Measurements from ENCODE around the gene THRSP.
"Not testable (repeated sequence)": the region's sequence is repeated elsewhere in the genome, so short reads cannot be mapped to it uniquely, and the experiment has no call there.

The THRSP gene

DNA sequence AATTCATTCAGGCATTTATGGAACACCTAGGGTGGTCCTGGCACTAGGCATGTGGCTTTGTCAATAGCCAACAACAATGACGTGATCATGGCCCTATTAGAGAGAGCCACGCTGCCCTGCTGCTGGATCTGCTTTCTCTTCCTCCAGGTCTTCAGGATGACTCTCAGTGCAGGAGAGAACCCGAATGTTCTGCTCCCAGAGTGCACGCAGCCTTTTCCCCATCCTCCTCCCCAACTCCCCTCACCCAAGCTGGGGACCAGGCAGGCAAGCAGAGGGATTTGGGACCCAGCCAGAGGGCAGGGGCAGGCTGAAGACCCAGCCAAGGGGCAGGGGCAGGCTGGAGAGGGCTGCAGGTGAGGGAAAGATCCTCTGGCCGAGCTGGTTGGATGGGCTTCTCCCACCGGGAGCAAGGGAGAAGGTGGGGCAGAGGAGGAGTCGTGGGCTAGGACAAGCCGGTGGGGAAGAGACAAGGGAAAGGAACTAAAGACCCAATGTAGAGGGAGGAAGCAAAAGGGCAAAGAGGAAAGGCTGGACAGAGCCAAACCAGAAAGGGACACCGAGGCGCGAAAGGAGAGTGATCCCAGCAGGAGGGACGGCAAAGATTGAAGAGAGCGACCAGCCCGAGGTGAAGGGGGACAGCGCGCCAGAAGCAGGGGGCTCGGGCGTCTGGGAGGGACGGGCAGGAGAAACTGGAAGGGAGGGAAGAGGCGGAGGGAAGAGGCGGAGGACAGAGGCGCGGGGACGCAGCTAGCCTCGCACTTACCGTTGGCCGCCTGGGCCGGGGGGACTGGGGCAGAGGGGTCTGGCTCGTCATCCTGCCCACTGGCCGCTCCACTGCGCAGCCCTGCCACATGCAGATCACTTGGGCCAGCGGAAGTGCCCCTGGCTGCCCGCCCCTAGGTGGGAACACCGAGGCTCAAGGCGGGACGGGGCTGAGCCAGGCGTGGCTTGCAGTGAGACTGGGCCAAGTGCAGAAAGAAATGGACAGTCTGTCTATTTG, 41.0 kb upstream of the THRSP start, which contains the start of gene KCTD14:
KCTD14 (minus strand) TSS at position 880 of the 1,000 bp plus-strand sequence; CDS start at position 853, 27 bp downstream.
- peak within 1 kb of the TSS; percentile 92 for H3K27ac Mint-ChIP-seq
- DNase-seq, result peak; percentile 58

GRCh38 chr11:78023426-78023825, 40.2 kb upstream of the THRSP start:
- TF ChIP-seq, protein P1, sequence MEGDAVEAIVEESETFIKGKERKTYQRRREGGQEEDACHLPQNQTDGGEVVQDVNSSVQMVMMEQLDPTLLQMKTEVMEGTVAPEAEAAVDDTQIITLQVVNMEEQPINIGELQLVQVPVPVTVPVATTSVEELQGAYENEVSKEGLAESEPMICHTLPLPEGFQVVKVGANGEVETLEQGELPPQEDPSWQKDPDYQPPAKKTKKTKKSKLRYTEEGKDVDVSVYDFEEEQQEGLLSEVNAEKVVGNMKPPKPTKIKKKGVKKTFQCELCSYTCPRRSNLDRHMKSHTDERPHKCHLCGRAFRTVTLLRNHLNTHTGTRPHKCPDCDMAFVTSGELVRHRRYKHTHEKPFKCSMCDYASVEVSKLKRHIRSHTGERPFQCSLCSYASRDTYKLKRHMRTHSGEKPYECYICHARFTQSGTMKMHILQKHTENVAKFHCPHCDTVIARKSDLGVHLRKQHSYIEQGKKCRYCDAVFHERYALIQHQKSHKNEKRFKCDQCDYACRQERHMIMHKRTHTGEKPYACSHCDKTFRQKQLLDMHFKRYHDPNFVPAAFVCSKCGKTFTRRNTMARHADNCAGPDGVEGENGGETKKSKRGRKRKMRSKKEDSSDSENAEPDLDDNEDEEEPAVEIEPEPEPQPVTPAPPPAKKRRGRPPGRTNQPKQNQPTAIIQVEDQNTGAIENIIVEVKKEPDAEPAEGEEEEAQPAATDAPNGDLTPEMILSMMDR (IDR thresholded peaks at IDR 0.05), result no peak
- Mint-ChIP-seq H3K9me3 (no peaks in the 10 kb centered on the region), H3K27me3 (ENCODE audit: low read depth, poor library complexity) (no peaks in the 10 kb centered on the region)

More for the DNA sequence above, 41.0 kb upstream of the THRSP start, which contains the start of gene KCTD14:
- H3K36me3 Mint-ChIP-seq (ENCODE audit: low read depth), result no peaks in the 10 kb centered on the region
- no peaks in the 10 kb centered on the region for H3K9me3 Mint-ChIP-seq
- no peaks in the 10 kb centered on the region for H3K27me3 Mint-ChIP-seq (ENCODE audit: low read depth, poor library complexity)
- H3K4me3 Mint-ChIP-seq, result peak within 1 kb of the TSS; percentile 86
- TF ChIP-seq, protein P1 (IDR thresholded peaks at IDR 0.05), result no peak
- H3K4me1 Mint-ChIP-seq, result peaks cover 52% of the 10 kb centered on the region

DNA sequence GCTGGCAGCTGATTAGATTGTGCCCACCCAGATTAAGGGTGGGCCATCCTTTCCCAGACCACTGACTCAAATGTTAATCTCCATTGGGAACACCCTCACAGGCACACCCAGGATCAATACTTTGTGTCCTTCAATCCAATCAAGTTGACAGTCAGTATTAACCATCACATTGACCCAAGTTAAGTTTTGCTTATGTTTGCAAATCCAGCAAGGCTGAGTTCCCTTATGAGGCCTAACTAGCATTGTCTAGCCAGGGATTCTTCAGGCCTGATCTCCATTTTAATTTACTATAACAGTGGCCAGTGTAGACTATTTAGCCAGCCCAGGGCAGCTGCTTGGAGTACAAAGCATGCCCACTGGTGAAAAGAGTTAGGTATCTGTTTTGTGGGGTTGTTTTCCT, 38.3 kb upstream of the THRSP start:
- TF ChIP-seq, protein P1 (IDR thresholded peaks at IDR 0.05), result no peak
- Mint-ChIP-seq H3K36me3 (ENCODE audit: low read depth) (no peaks in the 10 kb centered on the region), H3K9me3 (no peaks in the 10 kb centered on the region), H3K4me1 (peaks cover 40% of the 10 kb centered on the region), H3K27me3 (ENCODE audit: low read depth, poor library complexity) (no peaks in the 10 kb centered on the region), H3K27ac (no peak overlapping the region), H3K4me3 (no peak overlapping the region)
- DNase-seq, result no peak

More at GRCh38 chr11:78023426-78023825, 40.2 kb upstream of the THRSP start:
- no peak for DNase-seq
- Mint-ChIP-seq H3K36me3 (ENCODE audit: low read depth) (no peaks in the 10 kb centered on the region), H3K27ac (no peak overlapping the region), H3K4me1 (peaks cover 51% of the 10 kb centered on the region), H3K4me3 (peak overlapping the region; percentile 86)

DNA sequence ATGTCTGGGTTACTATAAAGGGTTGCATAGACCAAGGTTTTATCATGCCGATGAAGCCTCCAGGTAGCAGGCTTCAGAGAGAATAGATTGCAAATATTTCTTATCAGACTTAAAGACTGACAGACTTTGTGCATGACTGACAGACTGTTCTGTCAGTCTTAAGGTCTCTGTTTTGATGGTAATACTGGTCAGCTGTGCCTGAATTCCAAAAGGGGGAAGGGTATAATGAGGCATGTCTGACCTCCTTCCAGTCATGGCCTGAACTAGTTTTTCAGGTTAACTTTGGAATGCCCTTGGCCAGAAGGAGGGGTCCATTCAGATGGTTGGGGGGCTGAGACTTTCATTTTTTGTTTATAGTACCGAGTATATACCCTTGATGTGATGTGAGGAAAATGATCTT, 35.9 kb upstream of the THRSP start:
- Mint-ChIP-seq H3K27ac (no peak overlapping the region), H3K4me3 (no peak overlapping the region), H3K4me1 (peaks cover 23% of the 10 kb centered on the region), H3K27me3 (ENCODE audit: low read depth, poor library complexity) (no peaks in the 10 kb centered on the region), H3K9me3 (no peaks in the 10 kb centered on the region), H3K36me3 (ENCODE audit: low read depth) (no peaks in the 10 kb centered on the region)
- DNase-seq, result no peak
- TF ChIP-seq, protein P1 (IDR thresholded peaks at IDR 0.05), result no peak

GRCh38 chr11:78028423-78028822, 35.2 kb upstream of the THRSP start:
- H3K36me3 Mint-ChIP-seq (ENCODE audit: low read depth); H3K4me3 Mint-ChIP-seq; DNase-seq; H3K27ac Mint-ChIP-seq; H3K9me3 Mint-ChIP-seq; H3K27me3 Mint-ChIP-seq (ENCODE audit: low read depth, poor library complexity): not testable (repeated sequence)
- peaks cover 16% of the 10 kb centered on the region for H3K4me1 Mint-ChIP-seq

- DNase-seq, result no peak
- Mint-ChIP-seq H3K4me3 (no peak overlapping the region), H3K4me1 (peaks cover 11% of the 10 kb centered on the region), H3K9me3 (no peaks in the 10 kb centered on the region), H3K27me3 (ENCODE audit: low read depth, poor library complexity) (no peaks in the 10 kb centered on the region), H3K27ac (peak overlapping the region; percentile 64), H3K36me3 (ENCODE audit: low read depth) (no peaks in the 10 kb centered on the region)
- TF ChIP-seq, protein P1 (IDR thresholded peaks at IDR 0.05), result no peak
Observed at GRCh38 chr11:78030429-78031325, 33.0 kb upstream of the THRSP start.

Data from nephron progenitor cell (in vitro differentiated cells).